ENCODE data around the gene NUMB. TPM values are rescaled to one million over a fixed set of nuclear protein-coding genes. Genes with fewer than 3 reads are reported as not detected.

NUMB gene
- total RNA-seq, 1 experiment from 2014 or later: 42.0 TPM

DNA sequence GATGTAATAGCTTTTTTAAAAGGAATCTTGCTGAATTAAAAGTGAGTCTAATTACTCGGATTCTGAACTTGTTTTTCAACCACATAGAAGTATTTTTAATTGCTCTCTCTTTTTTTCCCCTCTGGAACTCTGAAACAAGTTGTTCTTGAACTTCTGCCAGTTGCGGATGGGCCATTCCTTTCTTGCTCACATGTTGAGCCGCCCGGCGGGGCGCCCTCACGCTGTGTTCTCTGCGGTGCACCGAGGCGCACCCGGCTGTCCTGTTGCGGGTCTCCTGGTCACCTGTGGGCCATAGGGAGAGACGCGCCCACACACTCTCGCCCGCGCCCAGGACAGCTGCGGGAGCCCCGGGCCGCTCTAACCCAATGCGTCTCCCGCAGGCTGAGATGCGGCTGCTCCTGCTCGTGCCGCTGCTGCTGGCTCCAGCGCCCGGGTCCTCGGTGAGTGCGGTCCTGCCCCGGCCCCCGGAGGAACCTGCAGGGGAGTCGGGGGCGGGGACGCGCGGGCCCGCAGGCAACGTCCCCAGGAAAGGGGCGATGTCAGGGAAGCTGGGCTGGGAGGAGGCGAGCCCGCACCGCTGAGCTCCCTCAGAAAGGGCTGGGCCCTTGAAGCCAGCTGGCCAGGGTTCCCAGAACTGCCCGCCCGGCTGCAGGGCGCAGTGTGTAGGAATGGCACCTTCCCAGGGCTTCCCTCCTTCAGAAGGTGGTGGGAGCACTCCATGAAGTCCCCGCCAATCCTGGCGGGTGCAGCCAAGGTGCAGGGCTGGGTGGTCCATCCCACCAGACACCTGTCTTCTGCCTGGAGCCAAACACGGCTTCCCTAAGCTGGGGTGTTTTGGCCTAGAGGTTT is 218.7 kb downstream of the NUMB start:
- Mint-ChIP-seq H3K36me3 (no peaks in the 10 kb centered on the region; the same call in 1 of the 2 replicates), H3K9me3 (no peaks in the 10 kb centered on the region), H3K27ac (no peak overlapping the region), H3K27me3 (ENCODE audit: low read depth) (peaks cover 38% of the 10 kb centered on the region), H3K4me3 (peak overlapping the region; percentile 72), H3K4me1 (peaks cover 47% of the 10 kb centered on the region)
- ATAC-seq (peak; percentile 22), DNase-seq (ENCODE audit: low spot score) (peak; percentile 75)
- no peak for TF ChIP-seq ZNF121 (CRISPR knock-in tag; IDR thresholded peaks at IDR 0.05)
- 0 out of 2 replicates have a peak, but pooled peaks have one; percentile 21 for TF ChIP-seq NR3C1 (CRISPR knock-in tag; conservative IDR thresholded peaks at IDR 0.05; ENCODE audit: low read depth)
- TF ChIP-seq, protein P1, sequence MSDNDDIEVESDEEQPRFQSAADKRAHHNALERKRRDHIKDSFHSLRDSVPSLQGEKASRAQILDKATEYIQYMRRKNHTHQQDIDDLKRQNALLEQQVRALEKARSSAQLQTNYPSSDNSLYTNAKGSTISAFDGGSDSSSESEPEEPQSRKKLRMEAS (CRISPR knock-in tag; IDR thresholded peaks at IDR 0.05): peak; percentile 22; the same call in 1 of the 2 replicates
- TF ChIP-seq, protein P2, sequence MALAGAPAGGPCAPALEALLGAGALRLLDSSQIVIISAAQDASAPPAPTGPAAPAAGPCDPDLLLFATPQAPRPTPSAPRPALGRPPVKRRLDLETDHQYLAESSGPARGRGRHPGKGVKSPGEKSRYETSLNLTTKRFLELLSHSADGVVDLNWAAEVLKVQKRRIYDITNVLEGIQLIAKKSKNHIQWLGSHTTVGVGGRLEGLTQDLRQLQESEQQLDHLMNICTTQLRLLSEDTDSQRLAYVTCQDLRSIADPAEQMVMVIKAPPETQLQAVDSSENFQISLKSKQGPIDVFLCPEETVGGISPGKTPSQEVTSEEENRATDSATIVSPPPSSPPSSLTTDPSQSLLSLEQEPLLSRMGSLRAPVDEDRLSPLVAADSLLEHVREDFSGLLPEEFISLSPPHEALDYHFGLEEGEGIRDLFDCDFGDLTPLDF (CRISPR knock-in tag; IDR thresholded peaks at IDR 0.05): no peak
- TF ChIP-seq RELA (CRISPR knock-in tag; IDR thresholded peaks at IDR 0.05; ENCODE audit: borderline replicate concordance): no peak
- peak; percentile 92 for TF ChIP-seq ZNF423 (CRISPR knock-in tag; IDR thresholded peaks at IDR 0.05)
- TF ChIP-seq CBFB (CRISPR knock-in tag; IDR thresholded peaks at IDR 0.05; ENCODE audit: low read depth): 0 out of 2 replicates have a peak, but pooled peaks have one; percentile 38
- TF ChIP-seq ZNF138 (CRISPR knock-in tag; conservative IDR thresholded peaks at IDR 0.05): 0 out of 2 replicates have a peak, but pooled peaks have one; percentile 42
- TF ChIP-seq, protein P3, sequence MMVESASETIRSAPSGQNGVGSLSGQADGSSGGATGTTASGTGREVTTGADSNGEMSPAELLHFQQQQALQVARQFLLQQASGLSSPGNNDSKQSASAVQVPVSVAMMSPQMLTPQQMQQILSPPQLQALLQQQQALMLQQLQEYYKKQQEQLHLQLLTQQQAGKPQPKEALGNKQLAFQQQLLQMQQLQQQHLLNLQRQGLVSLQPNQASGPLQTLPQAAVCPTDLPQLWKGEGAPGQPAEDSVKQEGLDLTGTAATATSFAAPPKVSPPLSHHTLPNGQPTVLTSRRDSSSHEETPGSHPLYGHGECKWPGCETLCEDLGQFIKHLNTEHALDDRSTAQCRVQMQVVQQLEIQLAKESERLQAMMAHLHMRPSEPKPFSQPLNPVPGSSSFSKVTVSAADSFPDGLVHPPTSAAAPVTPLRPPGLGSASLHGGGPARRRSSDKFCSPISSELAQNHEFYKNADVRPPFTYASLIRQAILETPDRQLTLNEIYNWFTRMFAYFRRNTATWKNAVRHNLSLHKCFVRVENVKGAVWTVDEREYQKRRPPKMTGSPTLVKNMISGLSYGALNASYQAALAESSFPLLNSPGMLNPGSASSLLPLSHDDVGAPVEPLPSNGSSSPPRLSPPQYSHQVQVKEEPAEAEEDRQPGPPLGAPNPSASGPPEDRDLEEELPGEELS (CRISPR knock-in tag; IDR thresholded peaks at IDR 0.05): no peak
- no peak for TF ChIP-seq SOX15 (CRISPR knock-in tag; IDR thresholded peaks at IDR 0.05)
- POLR2A ChIA-PET: no interaction called here
- CTCF ChIA-PET: no interaction called here

DNA sequence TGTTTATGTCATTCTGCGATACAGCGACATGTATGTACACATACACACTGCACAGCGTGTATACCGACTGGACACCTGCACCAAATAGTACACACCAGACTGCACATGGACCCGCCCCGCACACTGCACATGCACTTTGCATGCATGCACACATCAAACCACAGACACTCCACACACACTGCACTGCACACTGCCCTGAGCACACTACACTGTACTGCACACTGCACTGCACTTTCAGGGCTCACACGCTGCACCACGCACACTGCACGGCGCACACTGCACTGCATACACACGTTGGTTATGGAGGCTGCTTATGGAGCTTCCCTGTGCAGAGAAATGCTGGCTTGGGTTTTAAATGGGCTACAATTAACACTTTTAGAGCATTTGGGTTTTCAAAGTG is 219.4 kb downstream of the NUMB start:
- no peak for DNase-seq (ENCODE audit: low spot score)
- H3K27me3 Mint-ChIP-seq (ENCODE audit: low read depth): peaks cover 39% of the 10 kb centered on the region
- no peak overlapping the region for H3K27ac Mint-ChIP-seq

DNA sequence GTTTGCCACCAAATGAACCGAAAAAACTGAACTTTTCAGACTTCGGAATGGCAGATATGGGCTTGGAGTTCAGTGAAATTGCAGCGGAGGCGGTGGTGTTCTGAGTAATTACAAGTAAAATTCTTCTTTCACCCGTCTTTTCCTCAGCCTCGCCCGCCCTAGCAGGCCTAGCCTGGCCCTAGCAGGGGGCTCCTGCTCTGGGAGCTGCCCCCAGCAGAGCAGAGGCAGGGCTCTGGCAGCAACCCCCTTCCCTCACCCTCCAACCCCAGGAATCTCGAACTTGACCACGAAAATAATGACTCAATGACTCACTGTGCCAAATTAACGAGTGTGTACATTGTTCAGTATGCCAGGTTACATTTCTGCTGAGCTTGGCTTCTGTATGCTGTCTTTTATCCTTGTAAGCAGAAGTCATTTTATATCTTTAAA is 219.9 kb downstream of the NUMB start:
- CTCF ChIA-PET: no interaction called here
- TF ChIP-seq RELA (CRISPR knock-in tag; IDR thresholded peaks at IDR 0.05; ENCODE audit: borderline replicate concordance) (no peak), RORB (CRISPR knock-in tag; IDR thresholded peaks at IDR 0.05) (no peak)
- TF ChIP-seq, protein P4, sequence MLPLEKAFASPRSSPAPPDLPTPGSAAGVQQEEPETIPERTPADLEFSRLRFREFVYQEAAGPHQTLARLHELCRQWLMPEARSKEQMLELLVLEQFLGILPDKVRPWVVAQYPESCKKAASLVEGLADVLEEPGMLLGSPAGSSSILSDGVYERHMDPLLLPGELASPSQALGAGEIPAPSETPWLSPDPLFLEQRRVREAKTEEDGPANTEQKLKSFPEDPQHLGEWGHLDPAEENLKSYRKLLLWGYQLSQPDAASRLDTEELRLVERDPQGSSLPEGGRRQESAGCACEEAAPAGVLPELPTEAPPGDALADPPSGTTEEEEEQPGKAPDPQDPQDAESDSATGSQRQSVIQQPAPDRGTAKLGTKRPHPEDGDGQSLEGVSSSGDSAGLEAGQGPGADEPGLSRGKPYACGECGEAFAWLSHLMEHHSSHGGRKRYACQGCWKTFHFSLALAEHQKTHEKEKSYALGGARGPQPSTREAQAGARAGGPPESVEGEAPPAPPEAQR (CRISPR knock-in tag; IDR thresholded peaks at IDR 0.05): no peak
- TF ChIP-seq, protein P5, sequence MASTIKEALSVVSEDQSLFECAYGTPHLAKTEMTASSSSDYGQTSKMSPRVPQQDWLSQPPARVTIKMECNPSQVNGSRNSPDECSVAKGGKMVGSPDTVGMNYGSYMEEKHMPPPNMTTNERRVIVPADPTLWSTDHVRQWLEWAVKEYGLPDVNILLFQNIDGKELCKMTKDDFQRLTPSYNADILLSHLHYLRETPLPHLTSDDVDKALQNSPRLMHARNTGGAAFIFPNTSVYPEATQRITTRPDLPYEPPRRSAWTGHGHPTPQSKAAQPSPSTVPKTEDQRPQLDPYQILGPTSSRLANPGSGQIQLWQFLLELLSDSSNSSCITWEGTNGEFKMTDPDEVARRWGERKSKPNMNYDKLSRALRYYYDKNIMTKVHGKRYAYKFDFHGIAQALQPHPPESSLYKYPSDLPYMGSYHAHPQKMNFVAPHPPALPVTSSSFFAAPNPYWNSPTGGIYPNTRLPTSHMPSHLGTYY (CRISPR knock-in tag; IDR thresholded peaks at IDR 0.05): no peak
- TF ChIP-seq, protein P1 (CRISPR knock-in tag; IDR thresholded peaks at IDR 0.05): no peak
- TF ChIP-seq, protein P6, sequence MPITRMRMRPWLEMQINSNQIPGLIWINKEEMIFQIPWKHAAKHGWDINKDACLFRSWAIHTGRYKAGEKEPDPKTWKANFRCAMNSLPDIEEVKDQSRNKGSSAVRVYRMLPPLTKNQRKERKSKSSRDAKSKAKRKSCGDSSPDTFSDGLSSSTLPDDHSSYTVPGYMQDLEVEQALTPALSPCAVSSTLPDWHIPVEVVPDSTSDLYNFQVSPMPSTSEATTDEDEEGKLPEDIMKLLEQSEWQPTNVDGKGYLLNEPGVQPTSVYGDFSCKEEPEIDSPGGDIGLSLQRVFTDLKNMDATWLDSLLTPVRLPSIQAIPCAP (CRISPR knock-in tag; IDR thresholded peaks at IDR 0.05): no peak

More for the DNA sequence above, 219.4 kb downstream of the NUMB start:
- H3K4me3 Mint-ChIP-seq: peak overlapping the region; percentile 72
- peaks cover 54% of the 10 kb centered on the region for H3K4me1 Mint-ChIP-seq
- H3K9me3 Mint-ChIP-seq: no peaks in the 10 kb centered on the region
- ChIA-PET POLR2A (interaction anchor here (1.2 kb wide), 1 partner anchor 41 kb away, joined by 3 read pairs; no protein-coding TSS in a partner anchor), CTCF (no interaction called here)
- H3K36me3 Mint-ChIP-seq: no peaks in the 10 kb centered on the region; the same call in 1 of the 2 replicates
- TF ChIP-seq SMAD4 (CRISPR knock-in tag; IDR thresholded peaks at IDR 0.05) (no peak), NFE2L1 (CRISPR knock-in tag; IDR thresholded peaks at IDR 0.05) (no peak), GRHL2 (CRISPR knock-in tag; IDR thresholded peaks at IDR 0.05; ENCODE audit: insufficient replicate concordance, severe bottlenecking) (no peak), CREM (CRISPR knock-in tag; IDR thresholded peaks at IDR 0.05) (no peak), ESRRA (CRISPR knock-in tag; IDR thresholded peaks at IDR 0.05; ENCODE audit: borderline replicate concordance) (no peak), ZBTB21 (CRISPR knock-in tag; IDR thresholded peaks at IDR 0.05; ENCODE audit: borderline replicate concordance) (no peak)
- TF ChIP-seq, protein P7, sequence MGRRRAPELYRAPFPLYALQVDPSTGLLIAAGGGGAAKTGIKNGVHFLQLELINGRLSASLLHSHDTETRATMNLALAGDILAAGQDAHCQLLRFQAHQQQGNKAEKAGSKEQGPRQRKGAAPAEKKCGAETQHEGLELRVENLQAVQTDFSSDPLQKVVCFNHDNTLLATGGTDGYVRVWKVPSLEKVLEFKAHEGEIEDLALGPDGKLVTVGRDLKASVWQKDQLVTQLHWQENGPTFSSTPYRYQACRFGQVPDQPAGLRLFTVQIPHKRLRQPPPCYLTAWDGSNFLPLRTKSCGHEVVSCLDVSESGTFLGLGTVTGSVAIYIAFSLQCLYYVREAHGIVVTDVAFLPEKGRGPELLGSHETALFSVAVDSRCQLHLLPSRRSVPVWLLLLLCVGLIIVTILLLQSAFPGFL (CRISPR knock-in tag; IDR thresholded peaks at IDR 0.05; ENCODE audit: borderline replicate concordance): no peak
- no peak for ATAC-seq

More for the DNA sequence above, 219.9 kb downstream of the NUMB start:
- H3K4me3 Mint-ChIP-seq: peak overlapping the region; percentile 72
- H3K4me1 Mint-ChIP-seq: peaks cover 59% of the 10 kb centered on the region
- H3K27ac Mint-ChIP-seq: no peak overlapping the region
- H3K36me3 Mint-ChIP-seq: no peaks in the 10 kb centered on the region
- H3K27me3 Mint-ChIP-seq (ENCODE audit: low read depth): peaks cover 44% of the 10 kb centered on the region
- no peak for DNase-seq (ENCODE audit: low spot score)
- no peak for ATAC-seq
- POLR2A ChIA-PET: interaction anchor here (1.2 kb wide), 1 partner anchor 40 kb away, joined by 3 read pairs; no protein-coding TSS in a partner anchor
- no peaks in the 10 kb centered on the region for H3K9me3 Mint-ChIP-seq

All from WTC11 (cell line).